ENCODE results near the gene IFITM2.

GRCh38 chr11:299081-299891 is 8.3 kb upstream of the IFITM2 start, which contains the start of gene IFITM5:
- TF ChIP-seq EZH2 (IDR thresholded peaks at IDR 0.05; ENCODE audit: insufficient read depth, poor library complexity, severe bottlenecking) (no peak), EZH2phosphoT487 (IDR thresholded peaks at IDR 0.05; ENCODE audit: insufficient read depth, low read depth) (no peak)

Data from GM23248 (cell line).